NCI-H1417 (cell line): ENCODE results near the gene ASAP2.

Experiments
- DNase-seq, 3 experiments: peaks; one replicate each; lab custom pipeline; 2025; lab: John Stamatoyannopoulos, UW

The ASAP2 gene

GRCh38 chr2:9403924-9404323, 197.3 kb downstream of the ASAP2 start:
- no peak for DNase-seq

- no peak for DNase-seq
Observed at GRCh38 chr2:9404451-9404850, 197.8 kb downstream of the ASAP2 start.

- no peak for DNase-seq
Observed at GRCh38 chr2:9405636-9406035, 199.0 kb downstream of the ASAP2 start.

- DNase-seq = no peak
Observed at GRCh38 chr2:9406529-9407362, 200.1 kb downstream of the ASAP2 start.

GRCh38 chr2:9407363-9407811, 200.8 kb downstream of the ASAP2 start:
- DNase-seq = peak in 1 of 3 experiments; percentile 10

- peak in 1 of 3 experiments; percentile 17 for DNase-seq
Observed at GRCh38 chr2:9408641-9409151, 202.1 kb downstream of the ASAP2 start.

- no peak for DNase-seq
Observed at GRCh38 chr2:9410108-9410507, 203.5 kb downstream of the ASAP2 start.

GRCh38 chr2:9412781-9413180, 206.2 kb downstream of the ASAP2 start:
- no peak for DNase-seq

- DNase-seq = no peak
Observed at GRCh38 chr2:9415516-9416169, 209.0 kb downstream of the ASAP2 start.

GRCh38 chr2:9416267-9416961, 209.8 kb downstream of the ASAP2 start:
- no peak for DNase-seq

- no peak for DNase-seq
Observed at GRCh38 chr2:9416962-9417316, 210.3 kb downstream of the ASAP2 start.

GRCh38 chr2:9417725-9418124, 211.1 kb downstream of the ASAP2 start:
- DNase-seq = peak in 2 of 3 experiments; percentile 16 to 42

- DNase-seq = no peak
Observed at GRCh38 chr2:9418746-9419145, 212.1 kb downstream of the ASAP2 start.

- DNase-seq = no peak
Observed at GRCh38 chr2:9419541-9419940, 212.9 kb downstream of the ASAP2 start.

- DNase-seq = no peak
Observed at GRCh38 chr2:9420495-9420894, 213.9 kb downstream of the ASAP2 start.

GRCh38 chr2:9422321-9423099, 215.9 kb downstream of the ASAP2 start:
- DNase-seq = peak; percentile 74 to 89 (median 88)

GRCh38 chr2:9423100-9423921, 216.7 kb downstream of the ASAP2 start, which contains the start of the genes CPSF3 and ITGB1BP1:
CPSF3 (plus strand) TSS chr2:9423654; CDS start chr2:9423774, 120 bp downstream.
ITGB1BP1 (minus strand) TSS chr2:9423528; CDS start chr2:9418697, 4,831 bp downstream.
- DNase-seq = peak; percentile 99 to 100 (median 100)

- DNase-seq = peak in 1 of 3 experiments; percentile 77
Observed at GRCh38 chr2:9423922-9424272, 217.3 kb downstream of the ASAP2 start.

- DNase-seq = peak in 2 of 3 experiments; percentile 78 to 96
Observed at GRCh38 chr2:9424447-9425164, 218.0 kb downstream of the ASAP2 start.
